ENCODE measurements around the gene ANKRD66.

The ANKRD66 gene

DNA sequence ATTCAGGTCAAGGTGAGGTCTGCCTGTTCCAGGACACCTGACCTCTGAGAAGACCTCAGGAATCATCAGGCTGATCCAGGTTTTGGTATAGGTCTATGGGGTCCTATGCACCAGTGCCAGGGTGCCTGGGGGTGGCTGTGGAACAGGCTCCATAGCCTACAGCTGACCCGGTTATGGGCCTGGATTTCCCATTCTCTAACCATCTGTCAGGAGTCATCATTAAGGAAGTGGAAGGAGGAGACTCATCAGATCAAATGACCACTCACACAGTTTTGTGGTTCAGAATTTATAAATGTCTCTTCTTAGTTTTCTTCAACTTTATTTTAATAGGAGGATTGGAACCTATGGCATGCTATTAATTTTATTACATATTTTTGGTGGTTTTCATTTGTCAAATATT, 26.3 kb upstream of the ANKRD66 start:
- TF ChIP-seq, protein P1, sequence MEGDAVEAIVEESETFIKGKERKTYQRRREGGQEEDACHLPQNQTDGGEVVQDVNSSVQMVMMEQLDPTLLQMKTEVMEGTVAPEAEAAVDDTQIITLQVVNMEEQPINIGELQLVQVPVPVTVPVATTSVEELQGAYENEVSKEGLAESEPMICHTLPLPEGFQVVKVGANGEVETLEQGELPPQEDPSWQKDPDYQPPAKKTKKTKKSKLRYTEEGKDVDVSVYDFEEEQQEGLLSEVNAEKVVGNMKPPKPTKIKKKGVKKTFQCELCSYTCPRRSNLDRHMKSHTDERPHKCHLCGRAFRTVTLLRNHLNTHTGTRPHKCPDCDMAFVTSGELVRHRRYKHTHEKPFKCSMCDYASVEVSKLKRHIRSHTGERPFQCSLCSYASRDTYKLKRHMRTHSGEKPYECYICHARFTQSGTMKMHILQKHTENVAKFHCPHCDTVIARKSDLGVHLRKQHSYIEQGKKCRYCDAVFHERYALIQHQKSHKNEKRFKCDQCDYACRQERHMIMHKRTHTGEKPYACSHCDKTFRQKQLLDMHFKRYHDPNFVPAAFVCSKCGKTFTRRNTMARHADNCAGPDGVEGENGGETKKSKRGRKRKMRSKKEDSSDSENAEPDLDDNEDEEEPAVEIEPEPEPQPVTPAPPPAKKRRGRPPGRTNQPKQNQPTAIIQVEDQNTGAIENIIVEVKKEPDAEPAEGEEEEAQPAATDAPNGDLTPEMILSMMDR (IDR thresholded peaks at IDR 0.05), result no peak
- no peak overlapping the region for H3K27ac ChIP-seq
- no peak for DNase-seq (ENCODE audit: low spot score)
- H3K4me3 ChIP-seq, result no peak overlapping the region

DNA sequence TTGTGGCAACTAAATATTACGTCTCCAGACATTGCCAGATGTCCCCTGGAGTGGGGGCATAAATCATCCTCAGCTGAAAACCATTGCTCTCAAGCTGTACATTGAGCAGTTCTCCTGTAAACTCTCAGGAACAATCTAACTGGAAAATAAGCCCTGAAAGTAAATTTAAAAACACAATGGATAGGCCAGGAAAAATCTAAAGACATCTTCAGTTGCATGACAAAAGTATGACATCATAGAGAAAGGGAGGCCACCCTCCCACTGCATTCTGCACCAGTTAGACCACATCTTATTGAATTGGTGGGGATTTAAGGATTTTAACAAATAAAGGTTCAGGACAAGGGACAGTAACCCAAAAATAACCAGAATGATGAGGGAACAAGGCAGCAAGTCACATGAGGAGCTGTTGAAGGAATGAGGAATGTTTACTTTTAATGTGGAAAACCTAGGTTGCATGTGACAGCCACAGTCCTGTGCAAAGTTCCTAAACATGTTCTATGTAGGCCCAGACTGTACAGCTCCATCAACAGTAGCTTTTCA, 16.9 kb upstream of the ANKRD66 start:
- H3K27ac ChIP-seq, result no peak overlapping the region

DNA sequence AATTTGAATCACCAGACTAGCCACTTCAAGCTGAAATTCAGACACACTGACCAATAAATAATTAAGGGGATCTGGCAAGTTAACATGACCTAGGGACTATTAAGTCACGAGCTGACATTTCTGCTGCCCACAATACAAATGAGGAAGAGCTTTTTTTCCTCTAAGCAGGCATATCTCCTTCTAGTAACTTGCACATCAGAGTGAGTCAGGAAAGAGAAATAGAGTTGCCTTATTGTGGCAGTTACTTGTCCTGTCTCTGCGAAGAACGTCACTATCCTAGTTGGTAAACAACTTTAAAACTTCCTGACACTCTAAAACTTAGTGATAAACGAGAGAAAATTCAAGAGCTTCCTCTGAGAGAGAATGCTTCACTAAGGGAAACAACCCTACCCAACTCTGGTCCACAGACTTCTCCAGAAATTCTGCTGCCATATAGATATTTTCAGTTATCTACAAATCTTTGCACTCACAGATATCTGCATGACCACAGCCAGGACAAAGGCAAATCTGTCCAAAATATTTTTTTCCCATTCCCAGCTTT, 15.7 kb upstream of the ANKRD66 start:
- Histone ChIP-seq H3K27ac (no peak overlapping the region), H3K4me3 (no peak overlapping the region)
- TF ChIP-seq, protein P1 (IDR thresholded peaks at IDR 0.05), result no peak
- DNase-seq (ENCODE audit: low spot score), result no peak

More for the DNA sequence above, 16.9 kb upstream of the ANKRD66 start:
- TF ChIP-seq, protein P1 (IDR thresholded peaks at IDR 0.05), result no peak
- no peak for DNase-seq (ENCODE audit: low spot score)
- H3K4me3 ChIP-seq, result no peak overlapping the region

DNA sequence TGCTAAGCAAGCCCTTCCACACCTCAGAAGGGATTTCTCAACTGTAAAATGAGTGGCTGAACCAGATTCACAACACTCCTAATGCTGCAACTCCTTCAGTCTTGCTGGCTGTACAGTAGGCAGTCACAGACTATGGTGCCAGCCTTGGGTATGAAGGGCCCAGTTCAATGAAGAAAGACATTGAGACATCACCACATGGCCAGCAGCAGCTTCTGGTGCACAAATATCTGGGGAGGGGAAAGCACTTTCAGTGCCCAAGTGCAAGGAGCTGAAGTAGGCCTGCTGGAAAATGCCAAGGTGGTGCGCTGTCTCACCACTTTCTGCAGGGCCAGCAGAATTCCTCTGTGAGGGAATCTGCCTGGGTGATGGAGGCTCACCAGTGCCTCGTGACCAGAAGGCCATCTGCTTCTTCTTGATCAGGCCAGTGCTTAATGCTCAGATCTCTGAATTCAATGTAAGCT, 13.4 kb upstream of the ANKRD66 start:
- TF ChIP-seq, protein P1 (IDR thresholded peaks at IDR 0.05), result no peak
- Histone ChIP-seq H3K27ac (no peak overlapping the region), H3K4me3 (no peak overlapping the region)
- no peak for DNase-seq (ENCODE audit: low spot score)

DNA sequence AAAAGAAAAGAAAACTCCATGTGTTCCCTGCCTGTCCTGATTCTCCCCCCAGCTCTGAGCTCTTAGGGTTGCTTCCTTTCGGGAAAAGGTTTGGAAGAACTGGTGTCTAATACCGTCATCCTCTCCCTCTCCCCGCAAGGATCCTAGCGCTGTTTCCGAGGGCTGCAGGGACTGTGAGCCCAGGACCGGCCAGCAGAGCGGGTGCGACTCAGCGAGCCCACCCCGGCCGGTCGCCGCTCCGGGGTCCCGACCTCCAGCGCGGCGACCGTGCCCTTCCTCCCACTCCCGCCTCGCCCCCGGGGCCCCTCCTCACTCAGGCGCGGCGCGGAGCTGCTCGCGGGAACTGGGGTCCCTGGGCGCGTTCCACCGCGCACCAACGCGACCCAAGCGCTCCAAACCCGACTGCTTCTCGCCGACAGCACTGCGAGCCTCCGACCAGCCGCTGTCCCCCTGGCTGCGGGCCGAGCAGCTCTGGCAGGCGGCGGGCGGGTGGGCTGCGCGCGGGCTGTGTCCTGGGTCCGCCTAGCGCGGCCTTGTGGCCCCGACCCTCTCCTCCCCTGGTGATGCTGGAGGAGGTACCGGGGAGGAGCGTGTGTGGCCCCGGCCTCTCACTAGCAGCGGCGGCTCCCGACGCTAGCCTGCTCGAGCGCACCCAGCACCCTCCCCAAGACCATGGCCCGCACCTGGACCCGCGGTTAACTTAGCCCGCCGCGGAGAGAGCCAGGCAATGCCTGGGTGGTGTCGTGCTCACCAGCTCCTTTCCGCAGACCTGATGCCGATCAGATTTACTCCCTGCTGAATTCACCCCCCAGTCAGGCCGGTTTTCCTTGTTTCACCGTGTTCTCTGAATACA, 11.6 kb upstream of the ANKRD66 start, which contains the start of gene PLA2G7:
PLA2G7 (minus strand) TSS at position 509 of the 853 bp plus-strand sequence. CDS start 12,484 bp downstream, outside the sequence.
- TF ChIP-seq, protein P1 (IDR thresholded peaks at IDR 0.05), result no peak
- H3K4me3 ChIP-seq, result peak within 1 kb of the TSS; percentile 93
- no peak for DNase-seq (ENCODE audit: low spot score)
- H3K27ac ChIP-seq, result no peak within 1 kb of the TSS

DNA sequence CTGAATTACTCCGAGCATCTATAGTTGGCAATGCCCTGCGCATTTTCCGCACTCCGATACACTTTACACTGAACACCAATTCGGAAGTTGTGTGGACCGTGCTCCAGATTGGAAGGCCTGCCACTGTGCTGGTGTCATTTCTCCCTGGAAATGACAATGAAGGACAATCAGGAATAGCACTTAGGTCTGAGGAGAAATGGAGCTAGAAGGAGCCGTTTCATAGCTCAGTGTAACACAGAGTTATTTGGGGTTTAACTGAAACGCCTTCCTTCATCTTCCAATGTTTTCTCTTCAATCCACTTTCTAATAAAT, 11.1 kb upstream of the ANKRD66 start:
- peak overlapping the region; percentile 93 for H3K4me3 ChIP-seq
- no peak for DNase-seq (ENCODE audit: low spot score)
- no peak overlapping the region for H3K27ac ChIP-seq
- TF ChIP-seq, protein P1 (IDR thresholded peaks at IDR 0.05), result no peak

All from coronary artery (tissue), 2 donors.